HepG2 (cell line): Measurements from ENCODE around the gene SNRPD3. TPM values are rescaled to one million over a fixed set of nuclear protein-coding genes. Genes with fewer than 3 reads are reported as not detected.
A peak's percentile ranks its signal among the peaks of the same experiment; 100 is the strongest.

ENCODE experiments used
- FOXA1 ChIP-seq, 2 experiments: fragments of 450-650 bp in 1 of 2; sonication (generic) in 1 of 2; formaldehyde crosslinking in 1 of 2; IDR thresholded peaks; 2 replicates each; pipeline versions ENCODE4 v1.4.0 to v1.6.1; 2016 to 2020; ENCODE audit warnings: missing genetic modification reagents in 1 of 2
- MED13 ChIP-seq: sonication (generic); formaldehyde crosslinking; IDR thresholded peaks from 2 replicates; pipeline ENCODE4 v1.5.0; 2020; ENCODE audit warnings: missing genetic modification reagents
- MEIS2 ChIP-seq: sonication (generic); formaldehyde crosslinking; IDR thresholded peaks from 2 replicates; pipeline ENCODE4 v1.9.0; 2021; ENCODE audit warnings: mild to moderate bottlenecking, missing genetic modification reagents
- MYNN ChIP-seq: sonication (generic); formaldehyde crosslinking; IDR thresholded peaks from 2 replicates; pipeline ENCODE4 v1.4.0; 2020; ENCODE audit warnings: mild to moderate bottlenecking, low read depth, missing genetic modification reagents
- RFXAP ChIP-seq: sonication (generic); formaldehyde crosslinking; IDR thresholded peaks from 2 replicates; pipeline ENCODE4 v1.4.0; 2020; ENCODE audit warnings: missing genetic modification reagents, borderline replicate concordance
- SRY ChIP-seq: sonication (generic); formaldehyde crosslinking; IDR thresholded peaks from 2 replicates; pipeline ENCODE4 v1.8.0; 2022; ENCODE audit warnings: mild to moderate bottlenecking, missing genetic modification reagents
- STAG1 ChIP-seq: sonication (generic); formaldehyde crosslinking; IDR thresholded peaks from 2 replicates; pipeline ENCODE4 v1.4.0; 2020; ENCODE audit warnings: missing genetic modification reagents
- TCF7L2 ChIP-seq: IDR thresholded peaks from 2 replicates; pipeline ENCODE4 v1.6.1; 2011; ENCODE audit warnings: mild to moderate bottlenecking, low read depth, low read length, moderate library complexity
- ZFP90 ChIP-seq: sonication (generic); formaldehyde crosslinking; IDR thresholded peaks from 2 replicates; pipeline ENCODE4 v1.8.0; 2022; ENCODE audit warnings: missing genetic modification reagents, mild to moderate bottlenecking, inconsistent platforms, borderline replicate concordance
- ZMAT3 ChIP-seq: sonication (generic); formaldehyde crosslinking; conservative IDR thresholded peaks from 2 replicates; pipeline ENCODE4 v1.7.0; 2021; ENCODE audit warnings: missing genetic modification reagents
- ZMYM3 ChIP-seq: sonication (generic); formaldehyde crosslinking; IDR thresholded peaks from 2 replicates; pipeline ENCODE4 v1.5.1; 2020; ENCODE audit warnings: mild to moderate bottlenecking, missing genetic modification reagents
- ZNF335 ChIP-seq: sonication (generic); formaldehyde crosslinking; IDR thresholded peaks from 2 replicates; pipeline ENCODE4 v1.4.0; 2020; ENCODE audit warnings: missing genetic modification reagents
- ZNF577 ChIP-seq: sonication (generic); formaldehyde crosslinking; IDR thresholded peaks from 2 replicates; pipeline ENCODE4 v1.4.0; 2020; ENCODE audit warnings: mild to moderate bottlenecking, low read depth, missing genetic modification reagents, borderline replicate concordance
- ZNF616 ChIP-seq: sonication (generic); formaldehyde crosslinking; IDR thresholded peaks from 2 replicates; pipeline ENCODE4 v1.5.0; 2020; ENCODE audit warnings: low read depth, mild to moderate bottlenecking, missing genetic modification reagents
- ZNF724P ChIP-seq: sonication (generic); formaldehyde crosslinking; IDR thresholded peaks from 2 replicates; pipeline ENCODE4 v1.8.0; 2022; ENCODE audit warnings: missing genetic modification reagents, borderline replicate concordance
- ZNF781 ChIP-seq: sonication (generic); formaldehyde crosslinking; IDR thresholded peaks from 2 replicates; pipeline ENCODE4 v1.5.1; 2020; ENCODE audit warnings: borderline replicate concordance, mild to moderate bottlenecking, missing genetic modification reagents; ENCODE audit errors: not compliant biosample characterization
- ZNF83 ChIP-seq: sonication (generic); formaldehyde crosslinking; IDR thresholded peaks from 2 replicates; pipeline ENCODE4 v1.4.0; 2020; ENCODE audit warnings: missing genetic modification reagents, mild to moderate bottlenecking, borderline replicate concordance
- ZSCAN21 ChIP-seq: sonication (generic); formaldehyde crosslinking; IDR thresholded peaks from 2 replicates; pipeline ENCODE4 v1.8.0; 2022; ENCODE audit warnings: mild to moderate bottlenecking, missing genetic modification reagents, moderate library complexity, borderline replicate concordance
- polyA plus RNA-seq, 8 experiments: library from polyadenylated mRNA; depleted of rRNA in 3 of 8; stranded (reverse) in 7 of 8; unstranded in 1 of 8; fragments of >200 nt; fragmentation: Illumina TruSeq in 4 of 8; extraction: Trizol in 4 of 8; gene quantifications; 2 replicates each; pipeline versions ENCODE4 v1.2.1 to v1.2.3, GENCODE V29; 2011 to 2016; ENCODE audit warnings: low read depth in 4 of 8, missing spikeins in 1 of 8, mixed read lengths in 1 of 8; ENCODE audit not compliant: insufficient read depth in 1 of 8
- total RNA-seq, 5 experiments: library from RNA; depleted of rRNA; stranded (reverse); fragments of >200 nt; fragmentation: Illumina TruSeq; extraction: Trizol; gene quantifications; 2 replicates each; pipeline ENCODE4 v1.2.3, GENCODE V29; 2016; ENCODE audit warnings: low read depth in 1 of 5
- TF ChIP-seq, protein P1 (sequence below): sonication (generic); formaldehyde crosslinking; IDR thresholded peaks from 2 replicates; pipeline ENCODE4 v1.8.0; 2022; ENCODE audit warnings: mild to moderate bottlenecking, missing genetic modification reagents
- TF ChIP-seq, protein P2 (sequence below): sonication (generic); formaldehyde crosslinking; IDR thresholded peaks from 2 replicates; pipeline ENCODE4 v1.4.0; 2020; ENCODE audit warnings: mild to moderate bottlenecking, missing genetic modification reagents
- TF ChIP-seq, protein P3 (sequence below): sonication (generic); formaldehyde crosslinking; IDR thresholded peaks from 2 replicates; pipeline ENCODE4 v1.5.1; 2020; ENCODE audit warnings: mild to moderate bottlenecking, missing genetic modification reagents, borderline replicate concordance

The SNRPD3 gene
- total and polyA plus RNA-seq, 2 of the 13 experiments (the other 11 are each of a cell fraction or from before 2014, with no cell fraction given) = 110 to 209 TPM

DNA sequence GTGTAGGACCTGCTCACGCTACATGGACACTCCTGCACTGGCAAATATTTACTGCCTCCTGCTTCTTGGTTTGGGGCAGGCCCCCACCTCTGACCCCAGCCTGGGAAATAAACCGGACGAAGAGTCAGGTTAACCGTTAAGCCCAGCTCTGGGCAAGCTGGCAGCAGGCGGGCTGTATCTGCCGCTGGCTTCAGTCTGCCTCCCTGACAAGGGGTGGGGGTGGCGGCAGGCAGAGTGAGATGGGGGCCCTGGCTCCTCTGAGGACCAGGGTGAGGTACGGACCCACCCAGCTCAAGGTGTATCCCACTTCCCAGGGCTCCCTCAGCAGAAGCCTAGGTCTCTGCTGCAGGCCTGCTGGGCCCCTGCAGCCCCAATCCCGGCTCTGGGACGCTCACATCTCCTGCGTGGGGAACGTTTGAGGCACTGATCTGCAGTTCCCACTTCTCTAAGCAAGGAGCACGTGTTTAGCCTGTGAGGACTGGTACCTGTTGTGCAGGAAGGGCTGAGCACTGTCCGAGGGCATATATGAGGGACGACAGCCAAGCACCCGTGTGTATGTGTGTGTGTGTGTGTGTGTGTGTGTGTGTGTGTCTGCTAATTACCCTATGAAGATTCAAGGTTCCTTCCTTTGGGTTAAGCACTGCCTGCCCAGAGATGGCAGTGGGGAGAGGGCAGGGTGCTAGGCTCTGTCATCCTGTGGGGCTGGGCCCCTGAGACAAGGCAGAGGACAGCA is 38.2 kb downstream of the SNRPD3 start (continued):
- TF ChIP-seq MED13 (CRISPR knock-in tag) = 0 out of 2 replicates have a peak, but pooled peaks have one; percentile 24
- TF ChIP-seq, protein P1, sequence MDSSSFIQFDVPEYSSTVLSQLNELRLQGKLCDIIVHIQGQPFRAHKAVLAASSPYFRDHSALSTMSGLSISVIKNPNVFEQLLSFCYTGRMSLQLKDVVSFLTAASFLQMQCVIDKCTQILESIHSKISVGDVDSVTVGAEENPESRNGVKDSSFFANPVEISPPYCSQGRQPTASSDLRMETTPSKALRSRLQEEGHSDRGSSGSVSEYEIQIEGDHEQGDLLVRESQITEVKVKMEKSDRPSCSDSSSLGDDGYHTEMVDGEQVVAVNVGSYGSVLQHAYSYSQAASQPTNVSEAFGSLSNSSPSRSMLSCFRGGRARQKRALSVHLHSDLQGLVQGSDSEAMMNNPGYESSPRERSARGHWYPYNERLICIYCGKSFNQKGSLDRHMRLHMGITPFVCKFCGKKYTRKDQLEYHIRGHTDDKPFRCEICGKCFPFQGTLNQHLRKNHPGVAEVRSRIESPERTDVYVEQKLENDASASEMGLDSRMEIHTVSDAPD (CRISPR knock-in tag) = no peak
- TF ChIP-seq, protein P2, sequence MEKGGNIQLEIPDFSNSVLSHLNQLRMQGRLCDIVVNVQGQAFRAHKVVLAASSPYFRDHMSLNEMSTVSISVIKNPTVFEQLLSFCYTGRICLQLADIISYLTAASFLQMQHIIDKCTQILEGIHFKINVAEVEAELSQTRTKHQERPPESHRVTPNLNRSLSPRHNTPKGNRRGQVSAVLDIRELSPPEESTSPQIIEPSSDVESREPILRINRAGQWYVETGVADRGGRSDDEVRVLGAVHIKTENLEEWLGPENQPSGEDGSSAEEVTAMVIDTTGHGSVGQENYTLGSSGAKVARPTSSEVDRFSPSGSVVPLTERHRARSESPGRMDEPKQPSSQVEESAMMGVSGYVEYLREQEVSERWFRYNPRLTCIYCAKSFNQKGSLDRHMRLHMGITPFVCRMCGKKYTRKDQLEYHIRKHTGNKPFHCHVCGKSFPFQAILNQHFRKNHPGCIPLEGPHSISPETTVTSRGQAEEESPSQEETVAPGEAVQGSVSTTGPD = peak; percentile 18; the same call in 1 of the 2 replicates
- TF ChIP-seq MYNN (CRISPR knock-in tag) = no peak; the same call in 1 of the 2 replicates
- TF ChIP-seq ZMYM3 (CRISPR knock-in tag) = 0 out of 2 replicates have a peak, but pooled peaks have one; percentile 9
- TF ChIP-seq STAG1 (CRISPR knock-in tag) = no peak
- TF ChIP-seq SRY (CRISPR knock-in tag) = no peak
- TF ChIP-seq ZNF724P (CRISPR knock-in tag) = no peak
- peak; percentile 57; the same call in 1 of the 2 replicates for TF ChIP-seq ZNF83 (CRISPR knock-in tag)
- TF ChIP-seq ZNF781 (CRISPR knock-in tag) = no peak
- no peak; the same call in 1 of the 2 replicates for TF ChIP-seq MEIS2 (CRISPR knock-in tag)
- no peak for TF ChIP-seq ZNF616 (CRISPR knock-in tag)
- TF ChIP-seq FOXA1 (IDR thresholded peaks at IDR 0.05) = no peak
- 0 out of 2 replicates have a peak, but pooled peaks have one; percentile 7 for TF ChIP-seq FOXA1 (CRISPR knock-in tag; IDR thresholded peaks at IDR 0.05)
- TF ChIP-seq ZNF335 (CRISPR knock-in tag) = no peak
- no peak for TF ChIP-seq ZNF577 (CRISPR knock-in tag)
- no peak for TF ChIP-seq ZMAT3 (CRISPR knock-in tag)
- TF ChIP-seq TCF7L2 = no peak
- TF ChIP-seq, protein P3, sequence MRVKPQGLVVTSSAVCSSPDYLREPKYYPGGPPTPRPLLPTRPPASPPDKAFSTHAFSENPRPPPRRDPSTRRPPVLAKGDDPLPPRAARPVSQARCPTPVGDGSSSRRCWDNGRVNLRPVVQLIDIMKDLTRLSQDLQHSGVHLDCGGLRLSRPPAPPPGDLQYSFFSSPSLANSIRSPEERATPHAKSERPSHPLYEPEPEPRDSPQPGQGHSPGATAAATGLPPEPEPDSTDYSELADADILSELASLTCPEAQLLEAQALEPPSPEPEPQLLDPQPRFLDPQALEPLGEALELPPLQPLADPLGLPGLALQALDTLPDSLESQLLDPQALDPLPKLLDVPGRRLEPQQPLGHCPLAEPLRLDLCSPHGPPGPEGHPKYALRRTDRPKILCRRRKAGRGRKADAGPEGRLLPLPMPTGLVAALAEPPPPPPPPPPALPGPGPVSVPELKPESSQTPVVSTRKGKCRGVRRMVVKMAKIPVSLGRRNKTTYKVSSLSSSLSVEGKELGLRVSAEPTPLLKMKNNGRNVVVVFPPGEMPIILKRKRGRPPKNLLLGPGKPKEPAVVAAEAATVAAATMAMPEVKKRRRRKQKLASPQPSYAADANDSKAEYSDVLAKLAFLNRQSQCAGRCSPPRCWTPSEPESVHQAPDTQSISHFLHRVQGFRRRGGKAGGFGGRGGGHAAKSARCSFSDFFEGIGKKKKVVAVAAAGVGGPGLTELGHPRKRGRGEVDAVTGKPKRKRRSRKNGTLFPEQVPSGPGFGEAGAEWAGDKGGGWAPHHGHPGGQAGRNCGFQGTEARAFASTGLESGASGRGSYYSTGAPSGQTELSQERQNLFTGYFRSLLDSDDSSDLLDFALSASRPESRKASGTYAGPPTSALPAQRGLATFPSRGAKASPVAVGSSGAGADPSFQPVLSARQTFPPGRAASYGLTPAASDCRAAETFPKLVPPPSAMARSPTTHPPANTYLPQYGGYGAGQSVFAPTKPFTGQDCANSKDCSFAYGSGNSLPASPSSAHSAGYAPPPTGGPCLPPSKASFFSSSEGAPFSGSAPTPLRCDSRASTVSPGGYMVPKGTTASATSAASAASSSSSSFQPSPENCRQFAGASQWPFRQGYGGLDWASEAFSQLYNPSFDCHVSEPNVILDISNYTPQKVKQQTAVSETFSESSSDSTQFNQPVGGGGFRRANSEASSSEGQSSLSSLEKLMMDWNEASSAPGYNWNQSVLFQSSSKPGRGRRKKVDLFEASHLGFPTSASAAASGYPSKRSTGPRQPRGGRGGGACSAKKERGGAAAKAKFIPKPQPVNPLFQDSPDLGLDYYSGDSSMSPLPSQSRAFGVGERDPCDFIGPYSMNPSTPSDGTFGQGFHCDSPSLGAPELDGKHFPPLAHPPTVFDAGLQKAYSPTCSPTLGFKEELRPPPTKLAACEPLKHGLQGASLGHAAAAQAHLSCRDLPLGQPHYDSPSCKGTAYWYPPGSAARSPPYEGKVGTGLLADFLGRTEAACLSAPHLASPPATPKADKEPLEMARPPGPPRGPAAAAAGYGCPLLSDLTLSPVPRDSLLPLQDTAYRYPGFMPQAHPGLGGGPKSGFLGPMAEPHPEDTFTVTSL (CRISPR knock-in tag) = no peak
- peak; percentile 58; the same call in 1 of the 2 replicates for TF ChIP-seq RFXAP (CRISPR knock-in tag)
- TF ChIP-seq ZSCAN21 (CRISPR knock-in tag) = no peak; the same call in 1 of the 2 replicates
- TF ChIP-seq ZFP90 (CRISPR knock-in tag) = 0 out of 2 replicates have a peak, but pooled peaks have one; percentile 41
